ENCODE results near the gene DUSP12. TPM values are rescaled to one million over a fixed set of nuclear protein-coding genes. Genes with fewer than 3 reads are reported as not detected.
A peak's percentile ranks its signal among the peaks of the same experiment; 100 is the strongest.

DUSP12 gene, protein sequence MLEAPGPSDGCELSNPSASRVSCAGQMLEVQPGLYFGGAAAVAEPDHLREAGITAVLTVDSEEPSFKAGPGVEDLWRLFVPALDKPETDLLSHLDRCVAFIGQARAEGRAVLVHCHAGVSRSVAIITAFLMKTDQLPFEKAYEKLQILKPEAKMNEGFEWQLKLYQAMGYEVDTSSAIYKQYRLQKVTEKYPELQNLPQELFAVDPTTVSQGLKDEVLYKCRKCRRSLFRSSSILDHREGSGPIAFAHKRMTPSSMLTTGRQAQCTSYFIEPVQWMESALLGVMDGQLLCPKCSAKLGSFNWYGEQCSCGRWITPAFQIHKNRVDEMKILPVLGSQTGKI
- total RNA-seq (2021; ENCODE audit: unreplicated experiment), result 31.6 TPM
- polyA plus RNA-seq (2012), result 24.2 and 28.3 TPM in 2 replicates
- percentile 93 among the genes with signal in this experiment for Bru-seq, nascent RNA
- percentile 88 among the genes with signal in this experiment for BruChase-seq, experiment 1, labeled RNA remaining after a 6-hour chase
- BruChase-seq, experiment 2, labeled RNA remaining after a 2-hour chase, result percentile 89 among the genes with signal in this experiment
- long read RNA-seq, transcript DUSP12-201 (6 exons, 1,270 nt), result major isoform, 24 of 40 reads
- long read RNA-seq, partial matches to known transcripts, result 2 of 40 reads
- long read RNA-seq, other reads (novel, unspliced or antisense), result 14 of 40 reads

DNA sequence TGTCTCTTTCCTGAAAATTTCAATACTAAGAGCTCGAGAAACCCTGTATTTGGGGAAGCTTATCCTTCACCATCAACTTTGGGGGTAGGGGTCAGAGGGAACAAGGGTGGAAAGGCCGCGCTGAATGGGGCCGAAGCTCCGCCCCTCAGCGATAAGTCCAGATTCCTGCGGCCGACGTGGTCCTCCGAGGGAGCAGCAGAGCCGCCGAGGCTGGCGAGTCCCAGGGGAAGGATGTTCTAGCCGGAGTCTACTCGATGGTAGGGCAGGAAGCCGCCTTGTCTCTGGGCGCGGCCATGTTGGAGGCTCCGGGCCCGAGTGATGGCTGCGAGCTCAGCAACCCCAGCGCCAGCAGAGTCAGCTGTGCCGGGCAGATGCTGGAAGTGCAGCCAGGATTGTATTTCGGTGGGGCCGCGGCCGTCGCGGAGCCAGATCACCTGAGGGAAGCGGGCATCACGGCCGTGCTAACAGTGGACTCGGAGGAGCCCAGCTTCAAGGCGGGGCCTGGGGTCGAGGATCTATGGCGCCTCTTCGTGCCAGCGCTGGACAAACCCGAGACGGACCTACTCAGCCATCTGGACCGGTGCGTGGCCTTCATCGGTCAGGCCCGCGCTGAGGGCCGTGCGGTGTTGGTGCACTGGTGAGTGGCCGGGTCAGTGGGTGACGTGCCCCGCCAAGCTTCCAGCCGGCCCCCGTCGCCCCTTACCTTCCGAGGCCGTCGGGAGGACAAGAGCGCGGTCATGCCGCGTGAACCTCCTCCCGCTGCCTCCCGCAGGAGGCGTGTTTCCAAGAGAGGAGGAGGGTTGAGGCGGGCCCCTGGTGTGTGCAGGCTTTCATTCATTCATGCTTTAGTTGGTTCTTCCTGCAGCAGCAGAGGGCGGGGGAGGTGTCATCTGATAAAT lies at the start of gene DUSP12:
Gene DUSP12 (plus strand): TSS at position 278 of the 899 bp plus-strand sequence. CDS start 16 bp downstream, at position 294.
- Histone ChIP-seq H3K27ac (ENCODE audit: low read depth, low read length) (peak within 1 kb of the TSS; percentile 78), H3K9ac (ENCODE audit: low read length) (peak within 1 kb of the TSS; percentile 94), H2AFZ (ENCODE audit: low read depth, low read length, poor library complexity, severe bottlenecking) (peak within 1 kb of the TSS; percentile 84), H3K79me2 (ENCODE audit: insufficient read depth, low read length) (peaks cover 49% of the 10 kb centered on the region), H3K36me3 (ENCODE audit: control insufficient read depth in 1 of 2, insufficient read depth in 2 of 2, low read length in 2 of 2) (peaks cover 22 to 30% of the 10 kb centered on the region in 2 experiments), H3K9me3 (ENCODE audit: control insufficient read depth in 1 of 2, insufficient read depth in 1 of 2, low read depth in 1 of 2, low read length in 2 of 2) (no peaks in the 10 kb centered on the region), H4K20me1 (ENCODE audit: insufficient read depth) (no peaks in the 10 kb centered on the region), H3K27me3 (ENCODE audit: insufficient read depth, low read length) (no peaks in the 10 kb centered on the region), H3K4me2 (ENCODE audit: low read length) (peak within 1 kb of the TSS; percentile 87), H3K4me1 (ENCODE audit: control insufficient read depth in 1 of 2, insufficient read depth in 2 of 2, low read length in 2 of 2) (peaks cover 8 to 16% of the 10 kb centered on the region in 2 experiments; a peak in 3 of 4 replicates), H3K4me3 (replicated peaks in 1 of 2; ENCODE audit: low read depth in 1 of 2, low read length in 2 of 2) (peak within 1 kb of the TSS; percentile 90 to 92), H3K9me2 (ENCODE audit: insufficient read depth) (no peaks in the 10 kb centered on the region)
- ChIA-PET RAD21 (ENCODE audit: low non-redundant PET in 1 of 2, low total read pairs in 2 of 2, uncharacterized antibody in 2 of 2, unreplicated experiment in 2 of 2) (no interaction called here), POLR2A (interaction anchor here (0.6 to 1.3 kb wide), 10 partner anchors 9 to 23 kb away, joined by 3 to 8 read pairs (median 4); no protein-coding TSS in a partner anchor), CTCF (interaction anchor here (1.2 to 1.8 kb wide), 4 partner anchors 8 to 287 kb away, joined by 5 to 16 read pairs (median 10); no protein-coding TSS in a partner anchor)
- TSS peak; percentile 45 for BruUV-seq (replicated peaks)
- ATAC-seq (peak; percentile 93), DNase-seq (ENCODE audit: low read depth, low spot score) (peak; percentile 90)
- intact Hi-C loops (cut with micrococcal nuclease), result no loop called here
- TF ChIP-seq CEBPB (IDR thresholded peaks at IDR 0.05; ENCODE audit: low read depth), result no peak
- TF ChIP-seq ZNF274 (IDR thresholded peaks at IDR 0.05; ENCODE audit: low read depth, low read length), result no peak
- peak; percentile 80 for TF ChIP-seq POLR2A (IDR thresholded peaks at IDR 0.05; ENCODE audit: borderline replicate concordance, extremely low read depth, insufficient read depth, insufficient read length)
- TF ChIP-seq, protein P1, sequence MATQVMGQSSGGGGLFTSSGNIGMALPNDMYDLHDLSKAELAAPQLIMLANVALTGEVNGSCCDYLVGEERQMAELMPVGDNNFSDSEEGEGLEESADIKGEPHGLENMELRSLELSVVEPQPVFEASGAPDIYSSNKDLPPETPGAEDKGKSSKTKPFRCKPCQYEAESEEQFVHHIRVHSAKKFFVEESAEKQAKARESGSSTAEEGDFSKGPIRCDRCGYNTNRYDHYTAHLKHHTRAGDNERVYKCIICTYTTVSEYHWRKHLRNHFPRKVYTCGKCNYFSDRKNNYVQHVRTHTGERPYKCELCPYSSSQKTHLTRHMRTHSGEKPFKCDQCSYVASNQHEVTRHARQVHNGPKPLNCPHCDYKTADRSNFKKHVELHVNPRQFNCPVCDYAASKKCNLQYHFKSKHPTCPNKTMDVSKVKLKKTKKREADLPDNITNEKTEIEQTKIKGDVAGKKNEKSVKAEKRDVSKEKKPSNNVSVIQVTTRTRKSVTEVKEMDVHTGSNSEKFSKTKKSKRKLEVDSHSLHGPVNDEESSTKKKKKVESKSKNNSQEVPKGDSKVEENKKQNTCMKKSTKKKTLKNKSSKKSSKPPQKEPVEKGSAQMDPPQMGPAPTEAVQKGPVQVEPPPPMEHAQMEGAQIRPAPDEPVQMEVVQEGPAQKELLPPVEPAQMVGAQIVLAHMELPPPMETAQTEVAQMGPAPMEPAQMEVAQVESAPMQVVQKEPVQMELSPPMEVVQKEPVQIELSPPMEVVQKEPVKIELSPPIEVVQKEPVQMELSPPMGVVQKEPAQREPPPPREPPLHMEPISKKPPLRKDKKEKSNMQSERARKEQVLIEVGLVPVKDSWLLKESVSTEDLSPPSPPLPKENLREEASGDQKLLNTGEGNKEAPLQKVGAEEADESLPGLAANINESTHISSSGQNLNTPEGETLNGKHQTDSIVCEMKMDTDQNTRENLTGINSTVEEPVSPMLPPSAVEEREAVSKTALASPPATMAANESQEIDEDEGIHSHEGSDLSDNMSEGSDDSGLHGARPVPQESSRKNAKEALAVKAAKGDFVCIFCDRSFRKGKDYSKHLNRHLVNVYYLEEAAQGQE (IDR thresholded peaks at IDR 0.05; ENCODE audit: low read depth), result no peak
- peak; percentile 89 for TF ChIP-seq POLR2AphosphoS5 (IDR thresholded peaks at IDR 0.05; ENCODE audit: low read depth, low read length)
- no peak for TF ChIP-seq FOSL1 (IDR thresholded peaks at IDR 0.05; ENCODE audit: low read depth)
- TF ChIP-seq, protein P2, sequence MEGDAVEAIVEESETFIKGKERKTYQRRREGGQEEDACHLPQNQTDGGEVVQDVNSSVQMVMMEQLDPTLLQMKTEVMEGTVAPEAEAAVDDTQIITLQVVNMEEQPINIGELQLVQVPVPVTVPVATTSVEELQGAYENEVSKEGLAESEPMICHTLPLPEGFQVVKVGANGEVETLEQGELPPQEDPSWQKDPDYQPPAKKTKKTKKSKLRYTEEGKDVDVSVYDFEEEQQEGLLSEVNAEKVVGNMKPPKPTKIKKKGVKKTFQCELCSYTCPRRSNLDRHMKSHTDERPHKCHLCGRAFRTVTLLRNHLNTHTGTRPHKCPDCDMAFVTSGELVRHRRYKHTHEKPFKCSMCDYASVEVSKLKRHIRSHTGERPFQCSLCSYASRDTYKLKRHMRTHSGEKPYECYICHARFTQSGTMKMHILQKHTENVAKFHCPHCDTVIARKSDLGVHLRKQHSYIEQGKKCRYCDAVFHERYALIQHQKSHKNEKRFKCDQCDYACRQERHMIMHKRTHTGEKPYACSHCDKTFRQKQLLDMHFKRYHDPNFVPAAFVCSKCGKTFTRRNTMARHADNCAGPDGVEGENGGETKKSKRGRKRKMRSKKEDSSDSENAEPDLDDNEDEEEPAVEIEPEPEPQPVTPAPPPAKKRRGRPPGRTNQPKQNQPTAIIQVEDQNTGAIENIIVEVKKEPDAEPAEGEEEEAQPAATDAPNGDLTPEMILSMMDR (IDR thresholded peaks at IDR 0.05 in 2 of 3, conservative IDR thresholded peaks at IDR 0.05 in 1 of 3; ENCODE audit: borderline replicate concordance in 1 of 3, insufficient read depth in 1 of 3, low read depth in 2 of 3, low read length in 2 of 3), result 0 out of 6 replicates have a peak, but pooled peaks of 2 of the 3 experiments have one; percentile 1 to 10
- TF ChIP-seq TCF7L2 (IDR thresholded peaks at IDR 0.05; ENCODE audit: borderline replicate concordance, extremely low read depth, insufficient read depth, insufficient read length), result peak; percentile 28
- peak; percentile 31 for TF ChIP-seq SP1 (IDR thresholded peaks at IDR 0.05; ENCODE audit: low read depth)
- 0 out of 2 replicates have a peak, but pooled peaks have one; percentile 55 for TF ChIP-seq CBX3 (IDR thresholded peaks at IDR 0.05; ENCODE audit: low read depth)
- TF ChIP-seq JUND (IDR thresholded peaks at IDR 0.05), result no peak
- TF ChIP-seq ELF1 (IDR thresholded peaks at IDR 0.05; ENCODE audit: borderline replicate concordance, low read depth), result no peak; the same call in 1 of the 2 replicates
- TF ChIP-seq YY1 (IDR thresholded peaks at IDR 0.05; ENCODE audit: extremely low read depth, insufficient replicate concordance, low read depth, low read length), result peak; percentile 98
- peak; percentile 59; the same call in 1 of the 2 replicates for TF ChIP-seq EGR1 (IDR thresholded peaks at IDR 0.05; ENCODE audit: low read depth)
- peak; percentile 91 for TF ChIP-seq ZFX (IDR thresholded peaks at IDR 0.05)
- TF ChIP-seq, protein P3, sequence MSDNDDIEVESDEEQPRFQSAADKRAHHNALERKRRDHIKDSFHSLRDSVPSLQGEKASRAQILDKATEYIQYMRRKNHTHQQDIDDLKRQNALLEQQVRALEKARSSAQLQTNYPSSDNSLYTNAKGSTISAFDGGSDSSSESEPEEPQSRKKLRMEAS (IDR thresholded peaks at IDR 0.05), result peak; percentile 76
- TF ChIP-seq SRF (IDR thresholded peaks at IDR 0.05; ENCODE audit: low read depth), result no peak
- TF ChIP-seq SIN3A (IDR thresholded peaks at IDR 0.05; ENCODE audit: low read depth), result peak; percentile 82

All from HCT116 (cell line).